Esophagus (tissue), 2 donors: ENCODE measurements around the gene DENR. TPM values are rescaled to one million over a fixed set of nuclear protein-coding genes. Genes with fewer than 3 reads are reported as not detected.

ENCODE experiments used
- H3K27ac ChIP-seq, 2 donors: one replicate each; pipeline ENCODE4 v1.5.1; 2013; ENCODE audit warnings: low read depth in 2 of 2, mild to moderate bottlenecking in 2 of 2, inconsistent platforms in 1 of 2, low read length in 1 of 2, moderate library complexity in 1 of 2
- H3K27me3 ChIP-seq, 2 donors: one replicate each; pipeline ENCODE4 v1.6.1; 2013; ENCODE audit warnings: low read length in 2 of 2, control low read depth in 1 of 2, mild to moderate bottlenecking in 1 of 2; ENCODE audit not compliant: insufficient read depth in 2 of 2, control insufficient read depth in 1 of 2
- H3K36me3 ChIP-seq, 2 donors: one replicate each; pipeline ENCODE4 v1.6.1; 2013; ENCODE audit warnings: low read length in 1 of 2; ENCODE audit not compliant: control insufficient read depth in 2 of 2, insufficient read depth in 2 of 2
- H3K4me1 ChIP-seq, 2 donors: one replicate each; pipeline ENCODE4 v1.6.1; 2013; ENCODE audit warnings: low read length in 1 of 2; ENCODE audit not compliant: control insufficient read depth in 2 of 2, insufficient read depth in 2 of 2
- H3K4me3 ChIP-seq, 2 donors: one replicate each; pipeline ENCODE4 v1.5.1; 2013; ENCODE audit warnings: low read length in 2 of 2, mild to moderate bottlenecking in 2 of 2, low read depth in 1 of 2, moderate library complexity in 1 of 2
- H3K9me3 ChIP-seq, 2 donors: one replicate each; pipeline ENCODE4 v1.6.1; 2013; ENCODE audit warnings: mild to moderate bottlenecking in 2 of 2, low read depth in 1 of 2, low read length in 1 of 2, moderate library complexity in 1 of 2; ENCODE audit not compliant: control insufficient read depth in 2 of 2, insufficient read depth in 1 of 2
- WGBS, 2 donors: extraction: QIAGEN DNeasy Blood & Tissue Kit; methylation state at CpG; one replicate each; pipeline ENCODE4 v1.1.7; 2013; 5-methylcytosine and 5-hydroxymethylcytosine counted together
- polyA plus RNA-seq, 2 donors: library from polyadenylated mRNA; stranded (reverse); fragments of 200-250 nt; gene quantifications; one replicate each; pipeline ENCODE4 v1.2.3, GENCODE V29; 2013
- donor health status: healthy with polysubstance abuse.
- donor health status: Bipolar disorder and iron deficiency.

The DENR gene
- polyA plus RNA-seq, 2 donors, result 24.2 to 27.6 TPM

DNA sequence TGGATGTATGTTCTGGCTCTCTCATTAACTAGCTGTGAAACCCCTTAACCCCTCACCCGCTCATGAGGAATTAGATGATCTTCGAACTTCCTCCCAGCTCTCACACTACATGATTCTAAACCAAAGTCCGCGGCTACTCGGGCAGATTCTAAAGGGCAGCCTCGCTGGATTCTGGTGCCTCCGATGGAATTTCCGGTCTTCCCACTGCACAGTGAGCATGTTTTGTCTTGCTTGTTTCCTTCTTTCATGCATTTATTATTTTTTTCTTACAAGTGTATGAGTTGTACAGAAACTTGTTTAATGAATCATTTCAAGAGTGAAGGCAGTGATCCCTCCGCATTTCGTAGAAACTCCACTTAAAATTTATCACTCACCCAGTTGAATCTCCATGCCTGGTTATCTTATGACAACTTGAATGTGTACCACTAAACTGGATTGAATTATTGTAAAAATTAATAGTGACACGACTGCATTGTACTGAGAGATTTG, 31.5 kb upstream of the DENR start:
- WGBS, 2 donors, result 44 to 51% methylated on average over 11 of the region's 11 CpGs
- Histone ChIP-seq H3K4me3 (no peak overlapping the region), H3K4me1 (peaks cover 0 to 1% of the 10 kb centered on the region in 2 donors), H3K36me3 (no peaks in the 10 kb centered on the region), H3K27me3 (no peaks in the 10 kb centered on the region), H3K27ac (peak overlapping the region; percentile 79 to 90), H3K9me3 (no peaks in the 10 kb centered on the region)

DNA sequence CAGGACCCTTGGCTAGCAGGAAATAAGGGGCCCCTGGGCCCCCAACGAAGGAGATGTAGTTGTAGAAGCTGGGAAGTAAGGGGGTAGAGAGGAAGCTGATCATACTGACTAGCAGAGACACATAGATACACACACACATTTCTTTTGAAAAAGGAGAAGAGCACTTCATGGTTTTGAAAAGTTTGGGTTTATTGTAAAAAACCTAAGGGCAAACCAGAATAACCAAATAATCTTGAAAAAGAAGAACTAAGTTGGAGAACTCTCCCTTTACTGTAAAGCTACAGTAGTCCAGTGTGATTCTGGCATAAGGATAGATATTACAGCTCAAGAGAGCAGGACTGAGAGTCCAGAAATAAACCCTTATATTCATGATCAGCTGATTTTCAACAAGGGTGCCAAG, 30.2 kb upstream of the DENR start:
- Histone ChIP-seq H3K4me1 (no peaks in the 10 kb centered on the region), H3K27ac (peak overlapping the region in 1 of 2 donors; percentile 80), H3K4me3 (no peak overlapping the region), H3K9me3 (no peaks in the 10 kb centered on the region), H3K27me3 (no peaks in the 10 kb centered on the region), H3K36me3 (no peaks in the 10 kb centered on the region)
- WGBS, 2 donors, result 66 to 72% methylated on average over 1 of the region's 1 CpG

DNA sequence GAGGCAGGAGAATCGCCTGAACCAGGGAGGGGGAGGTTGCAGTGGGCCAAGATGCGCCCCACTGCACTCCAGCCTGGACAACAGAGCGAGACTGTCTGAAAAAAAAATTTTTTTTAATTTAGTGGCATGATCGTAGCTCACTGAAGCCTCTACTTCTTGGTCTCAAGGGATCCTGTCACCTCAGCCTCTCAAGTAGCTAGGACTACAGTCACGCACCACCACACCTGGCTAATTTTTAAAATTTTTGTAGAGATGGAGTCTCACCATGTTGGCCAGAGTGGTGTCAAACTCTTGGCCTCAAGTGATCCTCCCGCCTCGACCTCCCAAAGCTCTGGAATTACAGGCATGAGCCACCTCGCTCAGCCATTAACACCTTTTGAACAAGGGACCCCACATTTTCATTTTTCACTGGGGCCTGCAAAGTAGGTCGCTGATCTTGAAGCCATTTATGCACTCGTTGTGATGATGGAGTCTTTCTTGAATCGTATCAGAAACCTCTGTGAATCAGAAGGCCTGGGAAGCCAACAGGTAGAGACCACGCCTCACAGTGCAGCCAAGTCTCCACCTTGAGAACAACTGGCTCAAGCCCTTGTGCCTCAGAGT, 27.9 kb upstream of the DENR start:
- Histone ChIP-seq H3K9me3 (no peaks in the 10 kb centered on the region), H3K4me3 (no peak overlapping the region), H3K27ac (peak overlapping the region in 1 of 2 donors; percentile 1), H3K4me1 (no peaks in the 10 kb centered on the region), H3K36me3 (no peaks in the 10 kb centered on the region), H3K27me3 (no peaks in the 10 kb centered on the region)
- 85 to 90% methylated on average over 12 of the region's 12 CpGs for WGBS, 2 donors

DNA sequence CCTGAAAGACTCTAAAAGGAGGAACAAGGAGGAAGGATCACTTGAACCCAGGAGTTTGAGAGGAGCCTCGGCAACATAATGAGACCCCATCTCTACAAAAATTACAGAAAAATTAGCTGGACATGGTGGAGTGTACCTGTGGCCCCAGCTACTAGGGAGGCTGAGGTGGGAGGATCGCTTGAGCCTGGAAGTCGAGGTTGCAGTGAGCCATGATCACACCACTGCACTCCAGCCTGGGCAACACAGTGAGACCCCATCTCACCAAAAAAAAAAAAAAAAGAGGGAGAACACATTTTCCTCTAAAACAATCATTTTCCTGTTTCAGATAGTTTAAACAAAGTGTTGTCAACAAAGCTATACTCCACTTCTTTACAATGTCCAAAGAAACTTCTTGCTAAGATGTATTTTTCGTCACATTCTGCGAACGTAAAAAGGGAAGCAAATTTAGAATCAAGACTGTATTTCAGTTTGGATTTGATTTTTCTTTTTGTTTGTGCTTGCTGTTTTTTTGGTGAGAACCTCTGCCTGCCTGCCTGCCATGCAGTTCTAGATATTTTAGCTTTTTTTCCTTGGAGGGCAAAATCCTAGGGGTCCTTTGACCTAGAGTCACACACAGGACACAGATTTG, 27.1 kb upstream of the DENR start:
- Histone ChIP-seq H3K4me3 (no peak overlapping the region), H3K4me1 (no peaks in the 10 kb centered on the region), H3K27ac (no peak overlapping the region), H3K27me3 (no peaks in the 10 kb centered on the region), H3K36me3 (no peaks in the 10 kb centered on the region), H3K9me3 (no peaks in the 10 kb centered on the region)
- 76 to 78% methylated on average over 6 of the region's 6 CpGs for WGBS, 2 donors

DNA sequence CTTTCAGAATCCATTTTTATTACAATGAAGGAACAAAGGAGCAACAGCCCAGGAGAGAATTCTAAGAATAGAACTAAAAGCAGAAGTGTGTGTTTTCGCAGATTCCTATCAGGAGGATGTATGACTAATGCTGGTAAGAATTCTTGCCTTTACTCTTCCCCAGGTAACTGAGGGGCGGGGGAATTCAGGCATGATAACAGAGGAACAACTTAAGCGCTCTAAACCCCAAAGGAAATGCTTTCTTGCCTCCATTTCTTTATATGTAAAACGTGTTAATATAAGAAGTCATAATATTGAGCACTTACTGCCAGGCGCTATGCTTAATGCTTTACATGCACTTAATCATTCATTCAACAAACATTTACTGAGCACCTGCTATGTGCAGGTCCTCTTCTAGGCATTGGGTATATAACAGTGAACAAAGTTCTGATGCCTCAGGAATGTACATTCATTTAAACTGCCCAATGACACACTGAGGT, 26.5 kb upstream of the DENR start:
- Histone ChIP-seq H3K27ac (no peak overlapping the region), H3K4me1 (no peaks in the 10 kb centered on the region), H3K9me3 (no peaks in the 10 kb centered on the region), H3K4me3 (no peak overlapping the region), H3K36me3 (no peaks in the 10 kb centered on the region), H3K27me3 (no peaks in the 10 kb centered on the region)
- 31 to 34% methylated on average over 5 of the region's 5 CpGs for WGBS, 2 donors

DNA sequence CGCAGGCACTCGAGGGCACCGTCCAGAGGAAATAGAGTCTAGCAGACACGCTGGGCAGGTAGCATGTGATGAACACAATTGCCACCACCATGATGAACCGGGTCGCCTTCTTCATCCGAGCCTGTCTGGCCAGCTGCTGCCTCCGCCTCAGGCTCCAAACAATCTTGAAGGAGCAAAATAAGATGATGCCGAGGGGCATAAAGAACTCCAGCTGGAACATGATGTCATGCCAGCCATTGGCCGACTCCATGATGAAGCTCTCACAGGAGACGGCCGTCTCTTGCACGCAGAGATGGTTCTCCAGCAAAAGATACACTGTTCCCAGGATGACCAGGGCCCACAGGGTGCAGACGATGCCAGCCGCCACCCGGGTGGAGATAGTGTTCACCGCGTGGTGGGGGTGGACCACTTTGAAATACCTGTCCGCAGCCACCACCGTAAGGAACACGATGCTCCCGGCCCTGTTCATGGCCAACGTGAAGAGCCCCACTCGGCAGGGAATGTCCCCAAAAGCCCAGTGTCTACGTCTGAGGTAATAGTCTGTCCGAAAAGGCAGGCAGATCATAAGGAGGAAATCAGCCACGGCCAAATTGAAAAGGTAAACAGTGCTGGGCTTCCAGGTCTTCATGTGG, 22.9 kb upstream of the DENR start:
- peaks cover 0 to 2% of the 10 kb centered on the region in 2 donors for H3K9me3 ChIP-seq
- H3K4me3 ChIP-seq, result no peak overlapping the region
- no peak overlapping the region for H3K27ac ChIP-seq
- no peaks in the 10 kb centered on the region for H3K27me3 ChIP-seq
- H3K4me1 ChIP-seq, result no peaks in the 10 kb centered on the region
- no peaks in the 10 kb centered on the region for H3K36me3 ChIP-seq
- 90% methylated on average over 27 of the region's 27 CpGs for WGBS, 2 donors

DNA sequence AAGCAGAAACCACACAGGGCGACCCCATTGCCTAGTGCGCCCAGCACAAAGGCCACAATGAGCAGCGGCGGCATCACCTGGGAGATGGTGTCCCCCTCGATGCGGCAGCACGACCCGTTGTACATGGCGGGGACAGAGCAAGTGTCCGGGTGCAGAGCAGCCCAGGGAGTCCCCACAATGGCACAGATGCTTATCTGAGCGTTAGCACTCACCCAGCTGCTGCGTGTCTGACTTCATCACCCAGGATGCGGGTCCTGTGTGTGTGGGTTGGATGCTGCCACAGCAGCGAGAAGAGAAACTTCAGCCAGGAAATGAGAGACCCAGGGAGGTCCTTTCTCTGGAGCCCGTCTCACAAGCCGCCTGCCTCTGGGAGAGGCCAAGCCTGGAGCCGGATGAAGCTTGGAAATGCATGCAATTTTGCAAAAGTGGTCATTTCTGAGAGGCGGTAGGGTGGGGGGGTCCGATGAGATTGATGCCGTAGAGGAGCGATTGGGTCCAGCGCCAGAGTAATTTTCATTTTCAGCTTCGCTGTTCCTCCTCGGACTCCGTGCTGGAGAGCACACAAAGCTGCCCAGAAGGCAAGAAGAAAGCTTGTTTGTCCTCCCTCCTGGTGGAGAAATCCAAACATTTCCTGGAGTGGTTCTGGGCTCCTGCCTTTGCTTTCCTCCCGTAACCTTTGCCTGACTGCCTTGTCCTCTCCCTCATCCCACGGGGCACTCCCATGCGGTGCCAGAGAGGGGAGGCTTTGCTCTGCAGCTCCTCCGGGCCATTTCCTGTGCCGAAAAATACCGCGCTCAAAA, 22.2 kb upstream of the DENR start, which contains the start of gene HCAR1:
HCAR1 (minus strand) TSS at position 630 of the 800 bp plus-strand sequence; CDS start at position 125, 505 bp downstream.
- Histone ChIP-seq H3K4me1 (no peaks in the 10 kb centered on the region), H3K27ac (no peak within 1 kb of the TSS), H3K27me3 (no peaks in the 10 kb centered on the region), H3K36me3 (no peaks in the 10 kb centered on the region), H3K9me3 (peaks cover 0 to 2% of the 10 kb centered on the region in 2 donors), H3K4me3 (no peak within 1 kb of the TSS)
- WGBS, 2 donors, result 67 to 69% methylated on average over 32 of the region's 32 CpGs

DNA sequence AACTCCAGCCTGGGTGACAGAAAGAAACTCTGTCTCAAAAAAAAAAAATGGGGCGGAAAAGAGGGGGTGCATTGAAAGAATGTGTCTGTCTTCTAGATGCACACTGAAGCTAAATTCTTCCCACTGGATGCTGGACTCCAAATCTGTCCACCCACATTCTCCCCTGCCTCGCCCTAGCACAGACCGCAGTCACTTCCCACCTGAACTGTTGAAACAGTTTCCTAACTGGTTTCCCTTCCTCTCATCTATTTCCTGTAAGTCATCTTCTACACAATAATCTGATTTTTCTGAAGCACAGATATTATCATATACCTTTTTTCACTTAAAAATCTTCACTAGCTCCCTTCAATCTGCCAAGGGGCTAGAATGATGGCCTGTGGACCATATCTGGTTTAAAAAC, 20.5 kb upstream of the DENR start:
- Histone ChIP-seq H3K4me3 (no peak overlapping the region), H3K27me3 (no peaks in the 10 kb centered on the region), H3K27ac (peak overlapping the region; percentile 45 to 64), H3K36me3 (no peaks in the 10 kb centered on the region), H3K4me1 (no peaks in the 10 kb centered on the region), H3K9me3 (peaks cover 0 to 2% of the 10 kb centered on the region in 2 donors)
- 70 to 74% methylated on average over 3 of the region's 3 CpGs for WGBS, 2 donors

DNA sequence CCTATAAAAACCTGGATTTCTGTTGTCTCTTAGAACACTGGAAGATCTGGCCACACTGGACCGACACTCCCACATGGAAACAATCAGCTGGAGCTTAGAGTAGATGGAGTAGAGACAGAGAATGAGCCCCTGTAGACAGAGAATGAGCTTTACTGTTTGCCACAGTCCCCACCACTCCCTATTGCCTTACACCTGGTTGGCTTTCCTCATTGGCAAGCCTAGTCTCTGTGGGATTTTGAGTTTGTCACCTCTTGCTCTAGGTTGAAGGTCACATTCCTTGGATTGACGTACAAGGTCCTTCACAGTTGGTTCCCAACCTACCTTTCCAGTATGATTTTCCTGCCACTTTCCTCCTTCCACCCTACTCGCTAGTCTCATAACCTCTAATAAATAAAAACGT, 20.0 kb upstream of the DENR start:
- WGBS, 2 donors, result 84 to 90% methylated on average over 4 of the region's 4 CpGs
- H3K4me1 ChIP-seq, result no peaks in the 10 kb centered on the region
- H3K4me3 ChIP-seq, result no peak overlapping the region
- peak overlapping the region; percentile 45 to 64 for H3K27ac ChIP-seq
- H3K36me3 ChIP-seq, result no peaks in the 10 kb centered on the region
- peaks cover 0 to 2% of the 10 kb centered on the region in 2 donors for H3K9me3 ChIP-seq
- no peaks in the 10 kb centered on the region for H3K27me3 ChIP-seq
